Amygdala (tissue), 56 donors: ENCODE measurements around the gene LYPD8.
A peak's percentile ranks its signal among the peaks of the same experiment; 100 is the strongest.

ENCODE experiments used
- DNase-seq, 56 donors: peaks; one replicate each; lab custom pipeline; 2025; lab: John Stamatoyannopoulos, UW

LYPD8 gene

DNA sequence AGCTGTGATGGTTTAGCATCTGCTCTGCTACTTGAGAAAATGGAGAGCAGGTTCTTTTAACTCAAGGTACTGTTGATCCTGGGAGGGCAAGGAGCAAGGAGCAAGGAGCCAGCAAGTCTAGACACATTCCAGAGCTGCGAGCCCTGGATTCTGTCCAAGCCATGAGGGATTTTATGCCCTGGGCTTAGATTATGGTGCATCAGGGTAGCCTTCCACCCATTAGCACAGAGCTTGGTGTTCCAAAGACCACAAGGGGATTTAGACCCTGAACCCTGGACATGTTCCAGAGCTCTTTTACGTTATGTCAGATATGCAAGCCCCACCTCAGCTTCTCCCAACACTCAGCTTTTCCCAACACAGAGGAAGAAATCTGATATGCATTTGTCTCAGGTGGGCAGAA, 51.0 kb downstream of the LYPD8 start:
- no peak for DNase-seq

DNA sequence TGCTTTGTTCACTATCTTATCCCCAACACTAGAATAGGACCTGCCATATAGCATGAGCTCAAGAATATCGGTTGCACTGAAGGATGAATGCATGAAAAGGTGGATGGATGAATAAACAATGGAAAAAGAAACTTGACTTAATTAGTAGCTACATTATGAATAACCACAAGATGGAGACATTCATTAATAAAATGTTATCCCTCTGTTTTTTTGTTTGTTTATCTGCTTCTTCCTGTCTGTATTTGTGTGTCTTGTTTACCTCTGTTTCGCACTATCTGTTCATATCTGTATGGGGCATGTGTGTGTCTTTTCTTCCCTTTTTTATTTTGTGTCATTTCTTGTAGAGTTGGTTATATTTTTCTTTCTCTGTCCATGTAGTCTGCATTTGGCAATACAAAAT, 51.9 kb downstream of the LYPD8 start:
- no peak for DNase-seq

DNA sequence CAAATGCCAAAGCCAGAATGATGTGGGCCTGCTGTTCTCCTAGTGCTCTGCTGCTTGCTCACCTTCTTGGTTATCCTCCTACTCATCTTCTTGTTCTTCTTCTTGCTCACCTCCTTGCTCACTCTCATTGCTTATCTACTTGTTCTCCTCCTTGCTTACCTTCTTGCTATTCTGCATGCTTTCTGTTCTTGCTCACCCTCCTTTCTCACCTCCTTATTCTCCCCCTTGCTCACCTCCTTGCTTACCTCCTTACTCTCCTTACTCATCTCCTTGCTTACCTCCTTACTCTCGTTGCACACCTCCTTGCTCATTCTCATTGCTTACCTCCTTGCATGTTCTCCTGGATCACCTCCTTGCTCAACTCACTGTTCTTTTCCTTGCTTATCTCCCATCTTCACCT, 52.8 kb downstream of the LYPD8 start, which contains the start of gene OR14I1:
Gene OR14I1, minus strand, starts transcription at position 53 of the 400 bp plus-strand sequence.
- DNase-seq, result no peak

DNA sequence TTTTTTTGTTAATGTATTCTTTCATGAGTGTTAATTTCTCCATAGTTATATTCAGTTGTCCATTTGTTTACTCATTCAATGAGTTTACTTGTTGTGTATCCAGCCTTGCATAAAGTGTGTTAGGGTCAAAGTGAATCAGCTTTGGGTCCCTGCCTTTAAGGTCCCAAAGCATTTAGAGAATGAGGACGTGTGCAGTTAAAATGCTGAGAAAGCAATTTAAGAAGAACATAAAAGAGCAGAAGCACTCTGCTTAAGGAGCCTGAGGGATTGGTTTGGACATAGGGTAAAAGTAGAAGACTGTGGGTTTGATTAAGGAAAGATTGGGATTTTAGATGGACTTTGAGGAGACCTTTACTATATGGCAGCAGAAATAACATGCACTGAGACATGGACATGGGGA, 56.5 kb downstream of the LYPD8 start:
- no peak for DNase-seq

DNA sequence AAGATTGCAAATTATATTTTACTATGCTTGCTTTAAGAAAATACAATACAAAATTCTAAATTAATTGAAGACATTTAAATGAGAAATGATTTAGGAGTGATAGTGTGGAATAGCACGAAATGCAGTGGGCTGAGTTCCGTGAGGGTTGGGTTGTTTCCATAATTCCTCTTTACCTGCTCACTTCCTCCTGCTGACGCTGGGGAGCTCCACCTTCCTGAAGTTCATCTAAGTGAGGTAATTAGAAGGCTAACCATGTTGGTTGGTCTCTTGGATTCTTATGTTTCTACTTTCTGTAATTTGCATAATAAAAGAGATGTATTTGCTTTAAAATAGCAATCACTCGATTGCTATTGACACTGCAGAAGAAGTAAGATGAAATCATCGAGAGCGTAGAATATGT, 57.7 kb downstream of the LYPD8 start:
- no peak for DNase-seq

DNA sequence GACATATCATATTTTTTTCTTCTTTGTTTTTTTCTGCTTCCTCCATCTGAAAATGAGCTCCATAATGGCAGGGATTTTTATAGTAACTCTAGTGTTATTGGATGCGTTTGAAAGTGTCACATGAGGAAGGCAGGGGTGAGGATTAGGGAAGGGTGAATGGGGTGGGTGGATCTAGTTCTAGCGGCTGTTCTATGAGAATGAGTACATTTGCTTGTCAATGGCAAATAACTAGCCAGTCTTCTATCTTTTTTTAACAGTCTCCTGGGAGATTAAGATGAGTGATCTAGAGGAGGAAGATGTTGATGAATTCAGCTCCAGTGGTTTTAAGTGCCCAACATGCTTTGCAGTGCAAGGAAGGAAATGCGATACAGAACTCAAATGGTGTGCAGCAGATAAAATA, 58.8 kb downstream of the LYPD8 start:
- DNase-seq, result no peak

DNA sequence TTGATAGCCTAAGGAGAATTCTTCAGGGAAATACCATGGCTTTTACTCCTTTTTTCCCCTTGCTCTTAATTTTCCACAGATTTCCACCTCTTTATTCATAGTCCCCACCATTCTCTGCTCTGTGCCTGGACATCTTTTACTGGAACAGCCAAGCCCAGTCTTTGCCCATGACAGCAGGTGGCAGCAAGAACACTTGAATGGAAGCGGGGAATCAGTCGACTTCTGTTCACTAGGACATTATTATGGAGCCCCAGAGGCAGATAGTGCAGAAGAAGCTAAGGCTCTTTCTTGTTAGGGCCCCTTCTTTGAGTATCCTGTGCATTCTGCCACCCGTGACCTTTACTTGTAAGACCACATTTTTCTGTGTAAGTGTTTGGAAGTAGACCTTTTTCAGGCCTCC, 59.3 kb downstream of the LYPD8 start:
- DNase-seq, result peak in 3 of 56 donors; percentile 3 to 8 (median 5)

DNA sequence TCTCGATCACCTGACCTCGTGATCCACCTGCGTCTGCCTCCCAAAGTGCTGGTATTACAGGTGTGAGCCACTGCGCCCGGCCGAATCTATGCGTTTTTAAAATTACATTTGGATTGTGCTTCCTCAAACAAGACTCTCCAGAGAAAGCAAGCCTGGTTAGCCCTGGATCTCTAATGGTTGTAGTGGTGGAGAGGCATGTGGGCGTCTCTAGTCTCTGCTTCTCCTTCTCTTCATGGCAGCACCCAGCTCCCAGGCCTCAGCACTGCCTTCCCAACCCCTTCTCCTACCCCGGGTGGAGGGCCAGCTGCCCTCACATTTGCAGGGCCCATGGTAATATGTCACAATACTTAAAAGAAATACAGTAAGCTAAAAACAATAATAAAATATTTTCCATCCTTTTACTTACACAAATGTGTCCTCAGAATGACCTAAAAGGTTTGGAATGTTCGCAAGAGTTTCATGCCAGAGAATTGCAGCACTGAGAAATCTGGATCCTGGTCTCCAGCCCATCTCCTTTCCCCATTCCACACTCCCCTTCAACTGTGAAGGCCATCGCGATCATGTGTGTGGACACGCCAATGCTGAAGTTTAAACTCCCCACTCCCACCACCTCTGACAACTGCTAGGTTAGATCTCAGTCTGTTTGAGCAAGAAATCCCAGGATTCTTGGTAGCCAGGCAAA, 60.0 kb downstream of the LYPD8 start:
- no peak for DNase-seq

DNA sequence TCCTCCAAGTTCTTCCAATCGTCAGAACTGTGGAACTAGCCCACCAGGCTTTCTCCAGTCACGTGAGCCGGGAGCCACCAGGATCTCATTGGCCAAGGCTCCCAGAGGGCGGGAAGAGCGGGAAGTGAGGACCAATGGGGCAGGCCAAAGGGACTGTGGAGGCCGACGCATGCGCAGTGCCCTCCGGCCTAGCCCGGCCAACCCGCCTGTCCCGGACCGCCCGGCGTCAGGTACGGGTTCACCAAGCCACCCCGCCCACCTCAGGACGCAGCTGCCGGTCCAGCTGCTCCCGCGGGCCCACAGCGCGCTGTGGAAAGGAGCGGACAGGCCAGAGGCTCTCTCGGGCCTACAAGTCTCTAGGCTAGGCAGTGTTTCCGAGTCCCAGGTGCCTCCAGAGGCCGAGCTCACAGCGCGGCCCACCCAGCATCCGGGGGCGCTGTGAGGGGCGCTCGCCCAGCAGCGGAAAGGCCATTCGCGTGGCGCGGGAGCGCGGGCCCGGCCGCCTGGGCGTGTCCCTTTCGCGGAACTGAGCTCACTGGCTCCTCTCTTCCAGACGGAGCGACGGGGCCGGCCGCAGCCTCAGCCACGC, 63.9 kb downstream of the LYPD8 start:
- no peak for DNase-seq
